H1 (cell line): Measurements from ENCODE around the gene CHST1. TPM values are rescaled to one million over a fixed set of nuclear protein-coding genes. Genes with fewer than 3 reads are reported as not detected.

ENCODE experiments used
- CTCF ChIA-PET: fragments of 300-600 bp; sonication (Branson Sonifier 250); formaldehyde crosslinking; loops from one replicate; lab custom pipeline; 2021; ENCODE audit not compliant: partially characterized antibody; lab: Charles Lee
- POLR2A ChIA-PET: fragments of 300-600 bp; sonication (Branson Sonifier 250); formaldehyde crosslinking; loops from one replicate; lab custom pipeline; 2021; ENCODE audit warnings: inconsistent platforms; ENCODE audit not compliant: partially characterized antibody; lab: Charles Lee
- DNase-seq, 2 experiments: peaks; one replicate each; pipeline versions ENCODE4 v3.0.0 to v3.0.0-alpha.2; 2010 to 2022; ENCODE audit warnings: low spot score in 2 of 2, low read depth in 1 of 2, mixed read lengths in 1 of 2
- FAIRE-seq: peaks from 2 replicates; lab custom pipeline; 2011; peaks lifted over from hg19 to GRCh38; lab: Jason Lieb, UNC
- H2AFZ ChIP-seq: 2 replicates; pipeline ENCODE4 v1.8.1; 2012; ENCODE audit warnings: low read length, inconsistent platforms
- H2AK5ac ChIP-seq: 2 replicates; pipeline ENCODE4 v1.6.1; 2013; ENCODE audit warnings: low read depth, low read length
- H2BK120ac ChIP-seq: replicated peaks from 2 replicates; pipeline ENCODE3; 2013; ENCODE audit warnings: low read depth, low read length, inconsistent platforms
- H2BK12ac ChIP-seq: 2 replicates; pipeline ENCODE4 v1.6.1; 2013; ENCODE audit warnings: low read depth, low read length
- H2BK15ac ChIP-seq: 2 replicates; pipeline ENCODE4 v1.6.1; 2013; ENCODE audit warnings: low read length
- H2BK20ac ChIP-seq: 2 replicates; pipeline ENCODE4 v1.6.1; 2013; ENCODE audit warnings: low read length
- H2BK5ac ChIP-seq: 2 replicates; pipeline ENCODE4 v1.6.1; 2013; ENCODE audit warnings: low read depth, low read length
- H3K14ac ChIP-seq: 2 replicates; pipeline ENCODE4 v1.6.1; 2013; ENCODE audit warnings: inconsistent platforms; ENCODE audit not compliant: insufficient read length
- H3K18ac ChIP-seq: 2 replicates; pipeline ENCODE4 v1.6.1; 2013; ENCODE audit warnings: low read length; ENCODE audit errors: extremely low read depth
- H3K23ac ChIP-seq: 2 replicates; pipeline ENCODE4 v1.6.1; 2013; ENCODE audit warnings: inconsistent platforms; ENCODE audit not compliant: insufficient read length
- H3K23me2 ChIP-seq: 2 replicates; pipeline ENCODE4 v1.6.1; 2013; ENCODE audit warnings: low read depth, low read length
- H3K27ac ChIP-seq: 2 replicates; pipeline ENCODE4 v1.6.1; 2011; ENCODE audit warnings: low read depth, low read length, inconsistent platforms
- H3K27me3 ChIP-seq, 4 experiments: replicated peaks in 1 of 4; 1 replicate in 1 of 4; 2 replicates in 3 of 4; pipeline versions ENCODE4 v1.6.1 to v1.8.1; 2011 to 2013; ENCODE audit warnings: low read length in 3 of 4, mild to moderate bottlenecking in 3 of 4, inconsistent platforms in 2 of 4, mixed read lengths in 2 of 4, moderate library complexity in 1 of 4; ENCODE audit not compliant: control insufficient read depth in 3 of 4, insufficient read depth in 3 of 4; ENCODE audit errors: extremely low read depth in 1 of 4
- H3K36me3 ChIP-seq, 4 experiments: 2 replicates each; pipeline versions ENCODE4 v1.6.1 to v1.8.1; 2011 to 2013; ENCODE audit warnings: mild to moderate bottlenecking in 4 of 4, low read length in 3 of 4, moderate library complexity in 2 of 4, control low read depth in 1 of 4, inconsistent platforms in 1 of 4; ENCODE audit not compliant: insufficient read depth in 4 of 4, control insufficient read depth in 2 of 4
- H3K4ac ChIP-seq: replicated peaks from 2 replicates; pipeline ENCODE3; 2013; ENCODE audit warnings: low read length, low read depth, mixed read lengths, inconsistent platforms; ENCODE audit not compliant: insufficient read length
- H3K4me1 ChIP-seq, 4 experiments: replicated peaks in 1 of 4; 1 replicate in 1 of 4; 2 replicates in 3 of 4; pipeline versions ENCODE4 v1.6.1 to v1.8.1; 2011 to 2013; ENCODE audit warnings: low read length in 3 of 4, inconsistent platforms in 2 of 4, mixed read lengths in 1 of 4; ENCODE audit not compliant: insufficient read depth in 4 of 4, control insufficient read depth in 3 of 4
- H3K4me2 ChIP-seq, 2 experiments: 2 replicates each; pipeline versions ENCODE4 v1.6.1 to v1.8.1; 2011 to 2013; ENCODE audit warnings: low read depth in 2 of 2, low read length in 2 of 2, control low read depth in 1 of 2, inconsistent platforms in 1 of 2, mild to moderate bottlenecking in 1 of 2; ENCODE audit not compliant: insufficient read depth in 1 of 2
- H3K4me3 ChIP-seq, 4 experiments: fragments of 200-600, 300-600 bp in 1 of 4; sonication (generic), shearing (Covaris generic), sonication (Bioruptor Twin) in 1 of 4; 2 replicates each; pipeline versions ENCODE4 v1.5.1 to v1.8.1; 2011 to 2016; ENCODE audit warnings: low read length in 4 of 4, low read depth in 3 of 4, control low read depth in 2 of 4, inconsistent platforms in 2 of 4, mild to moderate bottlenecking in 2 of 4, mixed read lengths in 1 of 4, moderate library complexity in 1 of 4; ENCODE audit not compliant: insufficient read depth in 2 of 4; ENCODE audit errors: extremely low read depth in 1 of 4
- H3K56ac ChIP-seq: replicated peaks from 2 replicates; pipeline ENCODE3; 2013; ENCODE audit warnings: low read depth, mild to moderate bottlenecking, mixed read lengths, low read length, inconsistent platforms; ENCODE audit not compliant: insufficient read length
- H3K79me1 ChIP-seq: 2 replicates; pipeline ENCODE4 v1.6.1; 2013; ENCODE audit warnings: low read depth, low read length, control low read depth
- H3K79me2 ChIP-seq, 2 experiments: 2 replicates each; pipeline versions ENCODE4 v1.6.1 to v1.8.1; 2012 to 2013; ENCODE audit warnings: low read length in 2 of 2, mild to moderate bottlenecking in 2 of 2, inconsistent platforms in 1 of 2; ENCODE audit not compliant: insufficient read depth in 2 of 2, control insufficient read depth in 1 of 2
- H3K9ac ChIP-seq, 4 experiments: replicated peaks in 1 of 4; 1 replicate in 1 of 4; 2 replicates in 3 of 4; pipeline versions ENCODE4 v1.6.1 to v1.8.1; 2011 to 2013; ENCODE audit warnings: low read depth in 3 of 4, low read length in 3 of 4, control low read depth in 2 of 4, mild to moderate bottlenecking in 2 of 4, moderate library complexity in 2 of 4, inconsistent platforms in 1 of 4; ENCODE audit errors: extremely low read depth in 1 of 4
- H3K9me3 ChIP-seq, 2 experiments: 2 replicates each; pipeline versions ENCODE4 v1.6.1 to v1.8.1; 2012 to 2013; ENCODE audit warnings: mild to moderate bottlenecking in 2 of 2, moderate library complexity in 2 of 2, control low read depth in 1 of 2, inconsistent platforms in 1 of 2, low read depth in 1 of 2, low read length in 1 of 2, mixed read lengths in 1 of 2; ENCODE audit not compliant: insufficient read depth in 2 of 2
- H4K20me1 ChIP-seq, 2 experiments: replicated peaks in 1 of 2; 2 replicates each; pipeline versions ENCODE3 to v1.8.1; 2011 to 2013; ENCODE audit warnings: inconsistent platforms in 2 of 2, low read length in 2 of 2, mild to moderate bottlenecking in 1 of 2; ENCODE audit not compliant: insufficient read depth in 2 of 2, control insufficient read depth in 1 of 2
- H4K5ac ChIP-seq: 2 replicates; pipeline ENCODE4 v1.6.1; 2013; ENCODE audit warnings: low read length, low read depth, mixed read lengths, inconsistent platforms; ENCODE audit not compliant: insufficient read length
- H4K8ac ChIP-seq: 2 replicates; pipeline ENCODE4 v1.8.0; 2013; ENCODE audit warnings: mild to moderate bottlenecking, moderate library complexity, low read length, inconsistent platforms; ENCODE audit not compliant: insufficient read depth; ENCODE audit errors: extremely low read depth
- H4K91ac ChIP-seq: replicated peaks from 2 replicates; pipeline ENCODE3; 2013; ENCODE audit warnings: low read length, mixed read lengths, inconsistent platforms; ENCODE audit not compliant: insufficient read length
- CBX8 ChIP-seq: fragments of 300-800, 300-1000 bp; sonication (generic); IDR thresholded peaks from 2 replicates; pipeline ENCODE4 v1.7.1; 2016; ENCODE audit warnings: low read depth, low read length, borderline replicate concordance
- POLR2A ChIP-seq, 2 experiments: IDR thresholded peaks; 1 replicate in 1 of 2; 2 replicates in 1 of 2; pipeline ENCODE4 v1.6.1; 2011; ENCODE audit warnings: low read depth in 2 of 2, low read length in 2 of 2, mild to moderate bottlenecking in 2 of 2; ENCODE audit errors: control extremely low read depth in 1 of 2
- WGBS, 2 experiments: shearing (Covaris generic) in 1 of 2; methylation state at CpG; one replicate each; pipeline versions ENCODE4 v1.1.6 to v1.1.7; 2013 to 2015; ENCODE audit warnings: low lambda C conversion rate in 2 of 2, mixed read lengths in 2 of 2, inconsistent platforms in 1 of 2, low coverage in 1 of 2, missing lambda C conversion rate in 1 of 2; ENCODE audit not compliant: insufficient replicate concordance in 2 of 2, insufficient coverage in 1 of 2, insufficient read length in 1 of 2; ENCODE audit errors: extremely low coverage in 1 of 2, missing lambda C conversion rate in 1 of 2; 5-methylcytosine and 5-hydroxymethylcytosine counted together
- polyA plus RNA-seq, 7 experiments: library from polyadenylated mRNA; depleted of rRNA in 3 of 7; stranded (reverse) in 5 of 7; unstranded in 2 of 7; fragments of >200 nt in 5 of 7; fragments of 200-250 nt in 2 of 7; gene quantifications; 1 replicate in 5 of 7; 2 replicates in 1 of 7; 4 replicates in 1 of 7; pipeline versions ENCODE4 v1.2.1 to v1.2.3, GENCODE V29; 2011 to 2013; ENCODE audit warnings: missing spikeins in 2 of 7, mixed read lengths in 2 of 7
- total RNA-seq: library from RNA; stranded (reverse); fragmentation: NEBNext Ultra II Directional; extraction: Animal tissue kit (Norgen Biotek cat#: 25700); gene quantifications from 2 replicates; pipeline ENCODE4 v1.2.1, GENCODE V29; 2021

Gene CHST1
- total and polyA plus RNA-seq, 2 of the 8 experiments (the other 6 are each of a cell fraction or from before 2014, with no cell fraction given), result 1.6 to 3.8 TPM

- H3K18ac ChIP-seq, result peak overlapping the region; percentile 82
- peak overlapping the region; percentile 62; the same call in 1 of the 2 replicates for H2AFZ ChIP-seq
- H3K4me2 ChIP-seq, result peak overlapping the region; percentile 5 to 47; a peak in 3 of 4 replicates
- H3K4ac ChIP-seq, result no peak overlapping the region
- no peak for FAIRE-seq
- H3K9ac ChIP-seq, result no peak overlapping the region
- POLR2A ChIA-PET, result no interaction called here
- no peaks in the 10 kb centered on the region for H3K36me3 ChIP-seq
- TF ChIP-seq CBX8 (no peak), POLR2A (IDR thresholded peaks at IDR 0.05; ENCODE audit: control extremely low read depth in 1 of 2, low read depth in 2 of 2, low read length in 2 of 2) (0 out of 3 replicates have a peak, but pooled peaks of 1 of the 2 experiments have one; percentile 33)
- H3K56ac ChIP-seq, result no peak overlapping the region
- H3K79me2 ChIP-seq, result no peaks in the 10 kb centered on the region
- H2BK5ac ChIP-seq, result peak overlapping the region; percentile 66; the same call in 1 of the 2 replicates
- peak overlapping the region; percentile 51; the same call in 1 of the 2 replicates for H4K8ac ChIP-seq
- H3K4me3 ChIP-seq, result 0 out of 8 replicates have a peak overlapping the region, but pooled peaks of 1 of the 4 experiments have one; percentile 10
- CTCF ChIA-PET, result interaction anchor here (0.6 to 9.1 kb wide), 12 partner anchors 10 to 319 kb away, joined by 3 to 89 read pairs (median 4); no protein-coding TSS in a partner anchor
- WGBS, 2 experiments, result 30% methylated on average over 17 of the region's 19 CpGs; no CpG with 5 or more reads in 1 of the 2 experiments
- H4K91ac ChIP-seq, result peak overlapping the region; percentile 75
- H3K27me3 ChIP-seq, result peaks cover 3 to 9% (median 8%) of the 10 kb centered on the region in 4 experiments
- peaks cover 3 to 29% (median 16%) of the 10 kb centered on the region in 4 experiments for H3K4me1 ChIP-seq
- H4K5ac ChIP-seq, result peak overlapping the region; percentile 4
- H3K14ac ChIP-seq, result no peak overlapping the region
- H3K79me1 ChIP-seq, result no peaks in the 10 kb centered on the region
- no peak overlapping the region for H2AK5ac ChIP-seq
- DNase-seq, result peak; percentile 50 to 77
- peak overlapping the region; percentile 81; the same call in 1 of the 2 replicates for H2BK15ac ChIP-seq
- H3K23me2 ChIP-seq, result no peaks in the 10 kb centered on the region
- no peaks in the 10 kb centered on the region for H4K20me1 ChIP-seq
- H2BK120ac ChIP-seq, result no peak overlapping the region
- no peaks in the 10 kb centered on the region for H3K9me3 ChIP-seq
- H2BK20ac ChIP-seq, result 0 out of 2 replicates have a peak overlapping the region, but pooled peaks have one; percentile 87
- no peak overlapping the region for H3K23ac ChIP-seq
- no peak overlapping the region for H3K27ac ChIP-seq
- H2BK12ac ChIP-seq, result no peak overlapping the region
These were observed 7.0 kb downstream of the CHST1 start for GRCh38 chr11:45658292-45658991.
